Measurements from ENCODE around the gene IAH1.

- TF ChIP-seq CTCF (IDR thresholded peaks at IDR 0.05), result no peak
- TF ChIP-seq POLR2A (IDR thresholded peaks at IDR 0.05), result no peak
Observed at GRCh38 chr2:9440058-9440727, 34.2 kb upstream of the IAH1 start.
